Colonic mucosa (tissue), 4 donors: ENCODE data around the gene ADAMTS17. TPM values are rescaled to one million over a fixed set of nuclear protein-coding genes. Genes with fewer than 3 reads are reported as not detected.

Experiments
- DNase-seq: peaks from one replicate; pipeline ENCODE4 v3.0.0-alpha.2; 2020
- H3K27ac ChIP-seq: fragments of 200-600 bp; one replicate; pipeline ENCODE4 v1.8.0; 2021
- H3K27me3 ChIP-seq: fragments of 200-600 bp; one replicate; pipeline ENCODE4 v1.8.0; 2021
- H3K36me3 ChIP-seq: fragments of 200-600 bp; one replicate; pipeline ENCODE4 v1.8.0; 2021
- H3K4me1 ChIP-seq: fragments of 200-600 bp; one replicate; pipeline ENCODE4 v1.8.0; 2021; ENCODE audit warnings: mild to moderate bottlenecking
- H3K4me3 ChIP-seq: fragments of 200-600 bp; one replicate; pipeline ENCODE4 v1.8.0; 2021
- H3K9ac ChIP-seq, 2 donors: one replicate each; pipeline ENCODE4 v1.7.0; 2013; ENCODE audit warnings: control low read depth in 2 of 2, low read depth in 2 of 2, low read length in 2 of 2
- H3K9me3 ChIP-seq: fragments of 200-600 bp; one replicate; pipeline ENCODE4 v1.8.0; 2021
- intact Hi-C: fragments of 100-400 bp; cut with DNase I; formaldehyde crosslinking; loops from one replicate; pipeline ENCODE4 v1.14.1; 2022
- total RNA-seq, 2 donors: library from RNA; stranded (reverse); fragmentation: NEBNext Ultra II Directional in 1 of 2; extraction: Animal tissue kit (Norgen Biotek cat#: 25700) in 1 of 2; gene quantifications; one replicate each; pipeline ENCODE4 v1.2.1, GENCODE V29; 2021
- TF ChIP-seq, protein P1 (sequence below): fragments of 200-600 bp; IDR thresholded peaks from one replicate; pipeline ENCODE4 v1.8.0; 2022; ENCODE audit warnings: antibody characterized with exemption, mild to moderate bottlenecking
- donor health status: healthy.
- donor health status: DM: no; HTN: no; CAD: no.
- donor health status: DM: no; HTN: no; CAD: no.

The ADAMTS17 gene
- total RNA-seq, 2 donors from 2014 or later, result 4.2 to 8.3 TPM

DNA sequence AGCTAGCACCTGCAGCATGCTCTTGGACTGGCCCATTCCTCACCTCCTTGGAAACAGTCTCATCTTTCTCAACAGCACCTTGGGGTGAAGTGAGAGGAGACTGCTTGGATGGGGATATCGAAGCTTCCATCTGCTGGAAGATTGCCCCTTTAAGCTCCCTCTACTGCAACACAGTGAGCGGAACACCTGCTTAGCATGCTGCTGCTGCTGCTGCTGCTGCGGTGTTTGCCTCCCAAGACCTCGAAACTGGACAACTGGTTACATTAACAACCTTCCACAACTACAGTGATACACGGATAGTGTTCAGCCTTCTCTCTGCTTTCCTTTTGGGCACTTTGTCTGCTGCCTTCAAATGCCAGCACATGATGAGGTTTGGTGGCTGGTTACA lies 354.7 kb downstream of the ADAMTS17 start:
- Histone ChIP-seq H3K4me1 (no peaks in the 10 kb centered on the region), H3K27me3 (no peaks in the 10 kb centered on the region), H3K4me3 (no peak overlapping the region), H3K9ac (no peak overlapping the region), H3K27ac (no peak overlapping the region), H3K9me3 (no peaks in the 10 kb centered on the region), H3K36me3 (no peaks in the 10 kb centered on the region)
- TF ChIP-seq, protein P1, sequence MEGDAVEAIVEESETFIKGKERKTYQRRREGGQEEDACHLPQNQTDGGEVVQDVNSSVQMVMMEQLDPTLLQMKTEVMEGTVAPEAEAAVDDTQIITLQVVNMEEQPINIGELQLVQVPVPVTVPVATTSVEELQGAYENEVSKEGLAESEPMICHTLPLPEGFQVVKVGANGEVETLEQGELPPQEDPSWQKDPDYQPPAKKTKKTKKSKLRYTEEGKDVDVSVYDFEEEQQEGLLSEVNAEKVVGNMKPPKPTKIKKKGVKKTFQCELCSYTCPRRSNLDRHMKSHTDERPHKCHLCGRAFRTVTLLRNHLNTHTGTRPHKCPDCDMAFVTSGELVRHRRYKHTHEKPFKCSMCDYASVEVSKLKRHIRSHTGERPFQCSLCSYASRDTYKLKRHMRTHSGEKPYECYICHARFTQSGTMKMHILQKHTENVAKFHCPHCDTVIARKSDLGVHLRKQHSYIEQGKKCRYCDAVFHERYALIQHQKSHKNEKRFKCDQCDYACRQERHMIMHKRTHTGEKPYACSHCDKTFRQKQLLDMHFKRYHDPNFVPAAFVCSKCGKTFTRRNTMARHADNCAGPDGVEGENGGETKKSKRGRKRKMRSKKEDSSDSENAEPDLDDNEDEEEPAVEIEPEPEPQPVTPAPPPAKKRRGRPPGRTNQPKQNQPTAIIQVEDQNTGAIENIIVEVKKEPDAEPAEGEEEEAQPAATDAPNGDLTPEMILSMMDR, result no peak
- intact Hi-C loops, result no loop called here
- DNase-seq, result no peak

DNA sequence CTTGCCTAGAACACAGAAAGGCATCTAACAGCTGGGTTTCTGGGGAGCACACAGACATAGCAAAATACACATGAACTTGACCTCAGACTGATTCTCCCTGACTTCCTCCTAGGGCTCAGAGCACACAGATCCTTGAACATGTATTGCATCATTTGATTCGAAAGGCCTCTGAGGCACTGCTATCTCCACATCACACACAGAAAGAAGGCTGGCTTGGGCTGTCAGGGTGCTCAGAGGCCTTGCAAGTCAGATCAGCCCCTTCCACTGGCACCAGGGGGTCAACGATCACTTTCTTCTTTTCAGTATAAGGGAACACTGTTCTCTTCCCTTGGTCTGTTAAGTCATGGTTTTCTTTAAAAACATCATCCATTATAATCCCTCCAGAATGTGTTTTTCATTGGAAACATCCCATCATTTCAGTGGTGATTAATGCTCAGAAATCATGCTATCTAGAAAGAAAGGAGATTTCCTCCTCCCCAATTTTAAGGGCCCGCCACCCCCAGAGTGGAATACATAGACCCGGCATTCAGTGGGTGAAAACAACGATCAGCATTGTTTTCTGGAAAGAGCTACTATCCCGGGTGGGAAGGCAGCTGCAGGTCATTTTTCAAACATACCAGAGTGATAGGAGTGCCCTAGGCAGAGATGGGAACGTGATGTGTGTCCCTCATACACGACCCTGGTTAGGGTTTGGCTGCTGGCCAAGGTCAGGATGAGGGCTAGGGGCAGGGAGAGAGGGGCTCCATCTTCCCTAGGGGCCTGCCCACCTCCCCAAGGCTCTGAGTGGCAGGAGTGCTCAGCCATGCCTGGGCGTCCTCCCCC lies 355.3 kb downstream of the ADAMTS17 start:
- TF ChIP-seq, protein P1, result no peak
- Histone ChIP-seq H3K9me3 (no peaks in the 10 kb centered on the region), H3K27me3 (no peaks in the 10 kb centered on the region), H3K4me1 (no peaks in the 10 kb centered on the region), H3K27ac (no peak overlapping the region), H3K4me3 (no peak overlapping the region), H3K9ac (no peak overlapping the region), H3K36me3 (no peaks in the 10 kb centered on the region)
- no peak for DNase-seq
- intact Hi-C loops, result no loop called here

- Histone ChIP-seq H3K9me3 (no peaks in the 10 kb centered on the region), H3K27ac (no peak overlapping the region), H3K27me3 (no peaks in the 10 kb centered on the region), H3K36me3 (no peaks in the 10 kb centered on the region), H3K9ac (no peak overlapping the region), H3K4me1 (no peaks in the 10 kb centered on the region), H3K4me3 (no peak overlapping the region)
- no peak for DNase-seq
- intact Hi-C loops, result no loop called here
- TF ChIP-seq, protein P1, result no peak
Observed at GRCh38 chr15:99985878-99986277, 355.9 kb downstream of the ADAMTS17 start.

GRCh38 chr15:99984491-99985243 lies 357.1 kb downstream of the ADAMTS17 start:
- TF ChIP-seq, protein P1, result no peak
- Histone ChIP-seq H3K36me3 (no peaks in the 10 kb centered on the region), H3K9me3 (no peaks in the 10 kb centered on the region), H3K27me3 (no peaks in the 10 kb centered on the region), H3K4me3 (no peak overlapping the region), H3K9ac (no peak overlapping the region), H3K4me1 (no peaks in the 10 kb centered on the region), H3K27ac (no peak overlapping the region)
- DNase-seq, result no peak
- intact Hi-C loops, result no loop called here

GRCh38 chr15:99983886-99984286 lies 357.9 kb downstream of the ADAMTS17 start:
- TF ChIP-seq, protein P1, result no peak
- no peak for DNase-seq
- Histone ChIP-seq H3K27ac (no peak overlapping the region), H3K36me3 (no peaks in the 10 kb centered on the region), H3K27me3 (no peaks in the 10 kb centered on the region), H3K4me1 (no peaks in the 10 kb centered on the region), H3K9me3 (no peaks in the 10 kb centered on the region), H3K9ac (no peak overlapping the region), H3K4me3 (no peak overlapping the region)
- intact Hi-C loops, result no loop called here
